ENCODE measurements around the gene TERT.

DNA sequence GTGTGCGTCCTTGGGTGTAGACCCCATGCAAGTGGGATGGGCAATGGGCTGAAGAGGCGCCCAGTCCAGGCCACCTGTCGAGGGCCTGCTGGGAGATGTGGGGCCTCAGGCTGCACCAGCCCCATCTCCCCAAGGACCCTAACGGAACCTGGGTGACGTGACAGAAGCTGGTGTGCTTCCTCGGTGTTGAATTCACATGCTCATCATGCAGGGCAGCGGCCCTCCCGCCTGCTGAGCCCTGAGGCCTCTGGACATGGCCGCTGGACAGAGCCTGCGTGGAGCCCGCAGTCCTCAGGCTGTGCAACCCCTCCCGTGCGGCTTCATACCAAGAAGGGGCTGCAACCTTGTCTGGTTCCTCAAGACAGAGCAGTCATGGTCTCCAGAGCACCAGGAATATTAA is 26.8 kb downstream of the TERT start:
- TF ChIP-seq, protein P1, sequence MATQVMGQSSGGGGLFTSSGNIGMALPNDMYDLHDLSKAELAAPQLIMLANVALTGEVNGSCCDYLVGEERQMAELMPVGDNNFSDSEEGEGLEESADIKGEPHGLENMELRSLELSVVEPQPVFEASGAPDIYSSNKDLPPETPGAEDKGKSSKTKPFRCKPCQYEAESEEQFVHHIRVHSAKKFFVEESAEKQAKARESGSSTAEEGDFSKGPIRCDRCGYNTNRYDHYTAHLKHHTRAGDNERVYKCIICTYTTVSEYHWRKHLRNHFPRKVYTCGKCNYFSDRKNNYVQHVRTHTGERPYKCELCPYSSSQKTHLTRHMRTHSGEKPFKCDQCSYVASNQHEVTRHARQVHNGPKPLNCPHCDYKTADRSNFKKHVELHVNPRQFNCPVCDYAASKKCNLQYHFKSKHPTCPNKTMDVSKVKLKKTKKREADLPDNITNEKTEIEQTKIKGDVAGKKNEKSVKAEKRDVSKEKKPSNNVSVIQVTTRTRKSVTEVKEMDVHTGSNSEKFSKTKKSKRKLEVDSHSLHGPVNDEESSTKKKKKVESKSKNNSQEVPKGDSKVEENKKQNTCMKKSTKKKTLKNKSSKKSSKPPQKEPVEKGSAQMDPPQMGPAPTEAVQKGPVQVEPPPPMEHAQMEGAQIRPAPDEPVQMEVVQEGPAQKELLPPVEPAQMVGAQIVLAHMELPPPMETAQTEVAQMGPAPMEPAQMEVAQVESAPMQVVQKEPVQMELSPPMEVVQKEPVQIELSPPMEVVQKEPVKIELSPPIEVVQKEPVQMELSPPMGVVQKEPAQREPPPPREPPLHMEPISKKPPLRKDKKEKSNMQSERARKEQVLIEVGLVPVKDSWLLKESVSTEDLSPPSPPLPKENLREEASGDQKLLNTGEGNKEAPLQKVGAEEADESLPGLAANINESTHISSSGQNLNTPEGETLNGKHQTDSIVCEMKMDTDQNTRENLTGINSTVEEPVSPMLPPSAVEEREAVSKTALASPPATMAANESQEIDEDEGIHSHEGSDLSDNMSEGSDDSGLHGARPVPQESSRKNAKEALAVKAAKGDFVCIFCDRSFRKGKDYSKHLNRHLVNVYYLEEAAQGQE (IDR thresholded peaks at IDR 0.05; ENCODE audit: borderline replicate concordance), result no peak
- TF ChIP-seq POLR2AphosphoS5 (IDR thresholded peaks at IDR 0.05), result no peak
- TF ChIP-seq, protein P2, sequence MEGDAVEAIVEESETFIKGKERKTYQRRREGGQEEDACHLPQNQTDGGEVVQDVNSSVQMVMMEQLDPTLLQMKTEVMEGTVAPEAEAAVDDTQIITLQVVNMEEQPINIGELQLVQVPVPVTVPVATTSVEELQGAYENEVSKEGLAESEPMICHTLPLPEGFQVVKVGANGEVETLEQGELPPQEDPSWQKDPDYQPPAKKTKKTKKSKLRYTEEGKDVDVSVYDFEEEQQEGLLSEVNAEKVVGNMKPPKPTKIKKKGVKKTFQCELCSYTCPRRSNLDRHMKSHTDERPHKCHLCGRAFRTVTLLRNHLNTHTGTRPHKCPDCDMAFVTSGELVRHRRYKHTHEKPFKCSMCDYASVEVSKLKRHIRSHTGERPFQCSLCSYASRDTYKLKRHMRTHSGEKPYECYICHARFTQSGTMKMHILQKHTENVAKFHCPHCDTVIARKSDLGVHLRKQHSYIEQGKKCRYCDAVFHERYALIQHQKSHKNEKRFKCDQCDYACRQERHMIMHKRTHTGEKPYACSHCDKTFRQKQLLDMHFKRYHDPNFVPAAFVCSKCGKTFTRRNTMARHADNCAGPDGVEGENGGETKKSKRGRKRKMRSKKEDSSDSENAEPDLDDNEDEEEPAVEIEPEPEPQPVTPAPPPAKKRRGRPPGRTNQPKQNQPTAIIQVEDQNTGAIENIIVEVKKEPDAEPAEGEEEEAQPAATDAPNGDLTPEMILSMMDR (IDR thresholded peaks at IDR 0.05; ENCODE audit: poor library complexity, severe bottlenecking), result no peak
- TF ChIP-seq EZH2 (IDR thresholded peaks at IDR 0.05; ENCODE audit: borderline replicate concordance, insufficient read depth, low read length, poor library complexity, severe bottlenecking), result no peak
- TF ChIP-seq MXI1 (conservative IDR thresholded peaks at IDR 0.05; ENCODE audit: poor library complexity, severe bottlenecking), result no peak

All from neural cell (in vitro differentiated cells).